Measurements from ENCODE around the gene ANKRD17. TPM values are rescaled to one million over a fixed set of nuclear protein-coding genes. Genes with fewer than 3 reads are reported as not detected.

ANKRD17 gene
- total RNA-seq, 1 experiment from 2014 or later: 42.4 TPM

DNA sequence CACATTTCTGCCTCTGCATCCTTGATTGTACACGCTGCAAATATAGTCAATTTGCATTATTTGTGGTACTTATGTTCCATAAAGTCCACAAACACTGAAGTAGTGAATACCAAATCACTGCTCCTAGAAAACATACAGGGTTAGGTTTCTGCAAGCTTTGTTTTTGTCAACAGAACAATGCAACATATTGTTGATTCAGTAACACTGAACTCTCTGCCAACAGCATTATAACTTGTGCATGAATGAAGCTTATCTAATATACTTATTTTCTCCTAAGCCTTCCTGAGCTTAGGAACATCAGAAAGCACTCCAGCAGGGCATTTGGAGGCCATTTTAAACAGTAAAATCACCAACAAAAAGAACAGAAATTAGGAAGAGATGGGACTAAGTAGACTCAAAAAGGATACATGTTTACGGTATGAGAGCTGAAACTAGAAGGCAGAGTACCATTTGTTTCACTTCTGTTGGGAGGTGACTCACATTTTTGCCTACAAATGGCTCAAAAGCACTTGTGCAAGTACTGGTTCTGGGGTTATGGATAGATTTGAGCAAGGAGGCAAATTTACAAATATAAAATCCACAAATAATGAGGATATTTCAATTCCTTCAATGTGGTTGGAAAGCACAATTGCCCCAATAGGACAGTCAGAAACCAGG, 203.2 kb downstream of the ANKRD17 start:
- no peak for DNase-seq (ENCODE audit: low read depth)

DNA sequence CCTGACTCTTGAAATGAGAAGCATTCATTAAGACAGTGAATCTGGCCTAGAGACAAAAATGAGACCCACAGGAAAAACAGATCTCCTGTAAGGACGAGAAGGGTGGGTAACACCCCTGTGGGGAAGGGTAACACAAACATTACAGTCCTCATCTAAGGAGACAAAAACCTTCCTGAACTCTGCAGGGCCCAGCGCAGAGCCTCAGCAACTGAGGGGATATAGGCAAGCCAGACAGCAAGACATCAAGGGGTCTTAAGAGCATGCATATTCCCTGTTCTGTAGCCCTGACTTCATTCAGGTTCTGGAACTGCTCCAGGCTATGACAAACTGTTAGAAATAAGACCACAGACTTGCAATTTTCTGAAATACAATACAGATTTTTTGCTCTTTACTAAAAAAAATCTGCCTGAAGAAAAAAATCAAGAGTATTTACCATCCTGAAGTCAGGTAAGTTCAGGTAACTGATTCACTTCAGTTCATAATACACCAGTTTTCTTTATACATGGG, 204.6 kb downstream of the ANKRD17 start:
- no peak for DNase-seq (ENCODE audit: low read depth)

DNA sequence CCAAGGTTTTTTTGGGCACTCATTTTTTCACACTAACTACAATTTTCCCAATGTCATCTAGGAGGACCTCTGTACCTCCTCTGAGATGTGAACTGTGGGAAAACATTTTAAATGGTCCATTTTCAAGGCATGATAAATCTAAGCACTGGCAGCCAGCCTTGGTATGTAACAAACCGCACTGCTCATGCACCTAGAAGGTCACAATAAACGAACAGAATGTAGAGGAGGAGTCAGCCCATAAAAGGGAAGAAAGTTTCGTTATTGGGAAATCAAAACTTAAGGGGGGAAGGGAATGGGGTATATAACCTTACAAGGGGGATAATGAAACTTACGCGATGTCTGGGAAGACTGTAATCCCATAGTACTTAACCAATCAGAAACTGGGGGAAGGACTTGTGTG, 205.5 kb downstream of the ANKRD17 start:
- no peak for DNase-seq (ENCODE audit: low read depth)

DNA sequence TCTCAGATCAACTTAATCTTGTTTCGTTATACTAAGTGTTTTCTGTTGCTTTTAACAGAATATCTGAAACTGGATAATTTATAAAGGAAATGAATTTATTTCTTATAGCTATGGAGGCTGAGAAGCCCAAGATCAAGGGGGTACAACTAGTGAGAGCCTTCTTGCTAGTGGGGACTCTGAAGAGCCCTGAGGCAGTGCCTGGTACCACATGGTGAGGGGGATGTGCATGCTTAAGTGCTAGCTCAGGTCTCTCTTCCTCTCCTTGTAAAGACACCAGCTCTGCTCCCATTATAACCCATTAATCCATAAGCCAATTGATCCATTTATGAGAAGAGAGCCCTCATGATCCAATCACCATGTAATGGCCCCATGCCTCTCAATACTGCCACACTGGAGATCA, 207.0 kb downstream of the ANKRD17 start:
- DNase-seq (ENCODE audit: low read depth): no peak

DNA sequence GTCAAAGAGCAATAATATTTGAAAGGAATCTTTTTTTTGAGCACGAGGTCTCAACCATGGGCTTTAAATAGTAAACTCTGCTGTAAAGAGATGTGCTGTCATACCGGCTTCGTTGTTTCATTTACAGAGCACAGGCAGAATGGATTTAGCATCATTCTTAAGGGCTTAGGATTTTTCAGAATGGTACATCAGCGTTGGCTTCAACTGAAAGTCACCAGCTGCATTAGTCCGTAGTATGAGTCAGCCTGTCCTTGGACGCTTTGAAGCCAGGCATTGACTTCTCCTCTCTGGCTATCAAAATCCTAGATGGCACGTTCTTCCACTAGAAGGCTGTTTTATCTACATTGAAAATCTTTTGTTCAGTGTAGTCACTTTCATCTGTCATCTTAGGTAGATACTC, 212.7 kb downstream of the ANKRD17 start:
- no peak for DNase-seq (ENCODE audit: low read depth)

DNA sequence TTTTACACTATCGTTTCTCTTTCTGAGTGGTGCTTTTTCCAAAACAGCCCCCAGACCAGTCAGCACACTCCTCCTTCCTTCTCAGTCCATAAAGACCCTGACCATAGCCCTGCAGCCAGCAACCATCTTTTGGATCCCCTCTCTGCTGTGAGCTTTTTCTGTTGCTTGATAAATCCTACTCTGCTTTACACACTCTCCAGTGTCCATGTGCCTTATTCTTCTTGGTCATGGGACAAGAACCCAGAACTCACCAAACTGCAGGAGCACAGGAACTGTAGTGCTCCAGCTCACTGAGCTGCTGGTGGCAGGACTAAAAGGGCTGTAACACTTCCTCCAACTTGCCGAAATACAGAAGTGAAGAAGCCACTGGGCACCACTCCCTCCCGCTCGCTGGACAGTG, 221.5 kb downstream of the ANKRD17 start:
- no peak for DNase-seq (ENCODE audit: low read depth)

DNA sequence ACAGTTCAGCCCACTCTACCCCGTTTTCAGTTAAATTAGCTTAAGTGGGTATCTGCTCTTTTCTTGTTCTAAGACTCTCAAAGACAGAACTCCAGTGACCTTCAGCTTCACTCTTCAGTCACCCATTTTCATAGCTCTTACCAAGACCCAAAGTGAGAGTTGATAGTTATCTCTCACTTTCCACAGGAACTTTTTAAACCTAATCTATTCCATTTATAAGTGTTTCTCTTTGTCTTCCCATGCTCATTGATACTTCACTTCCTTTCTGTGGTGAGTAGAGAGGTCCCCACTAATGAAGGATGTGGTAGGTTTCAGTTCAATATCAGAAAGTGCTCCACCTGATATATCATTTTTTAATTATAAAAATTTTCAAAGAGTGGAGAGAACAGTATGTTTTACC, 222.5 kb downstream of the ANKRD17 start:
- DNase-seq (ENCODE audit: low read depth): no peak

DNA sequence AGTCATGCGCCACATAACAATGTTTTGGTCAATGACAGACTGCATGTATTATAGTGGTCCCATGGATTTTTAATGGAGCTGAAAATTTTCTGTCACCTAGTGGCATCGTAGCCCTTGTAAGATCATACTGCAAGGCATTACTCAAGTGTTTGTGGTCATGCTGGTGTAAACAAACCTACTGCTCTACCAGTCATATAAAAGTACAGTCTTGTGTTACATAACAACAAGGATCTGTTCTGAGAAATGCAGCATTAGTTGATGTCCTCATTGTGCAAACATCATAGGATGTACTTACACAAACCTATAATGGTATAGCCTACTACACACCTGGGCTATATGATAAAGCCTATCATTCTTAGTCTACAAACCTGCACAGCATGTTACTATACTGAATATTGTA, 223.7 kb downstream of the ANKRD17 start:
- no peak for DNase-seq (ENCODE audit: low read depth)

DNA sequence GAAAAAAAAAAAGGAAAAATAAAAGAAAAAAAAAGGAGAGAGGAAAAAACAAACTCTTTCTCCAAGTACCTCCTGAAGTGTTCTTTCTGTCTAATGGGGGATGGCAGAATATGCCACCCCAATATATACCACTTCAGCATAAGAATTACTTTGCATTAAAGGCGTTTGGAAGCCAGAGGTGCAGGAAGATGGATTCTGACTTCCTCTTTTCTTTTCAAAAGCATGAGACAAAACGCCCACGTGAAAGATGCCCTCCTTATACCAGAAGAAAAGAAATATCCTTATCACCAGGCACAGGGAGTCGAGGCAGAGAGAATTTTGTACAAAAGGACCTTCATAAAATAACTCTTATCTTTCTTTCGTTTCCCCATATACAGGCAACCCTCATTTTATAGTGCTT, 230.0 kb downstream of the ANKRD17 start:
- no peak for DNase-seq (ENCODE audit: low read depth)

Small RNA genes within 50 kb of the gene (small RNA-seq; reads per million reads assigned to genes)
- gene RF00334: not detected
- not detected for gene RNU6ATAC5P

Other genes starting within 250 kb of the ANKRD17 start
- gene COX18, start 189.1 kb downstream of the ANKRD17 start, total RNA-seq (2014; rRNA removed; shearing (Covaris generic)): 28.5 and 34.5 TPM in 2 replicates
- gene ALB, start 145.5 kb upstream of the ANKRD17 start, total RNA-seq (2014; rRNA removed; shearing (Covaris generic)): 1.1 TPM in 1 of 2 replicates, not detected in the other
- gene AFP, start 177.4 kb upstream of the ANKRD17 start, total RNA-seq (2014; rRNA removed; shearing (Covaris generic)): 1.4 and 1.8 TPM in 2 replicates
- not detected in 2 replicates for gene AFM, start 222.9 kb upstream of the ANKRD17 start, total RNA-seq (2014; rRNA removed; shearing (Covaris generic))

All from HT1080 (cell line).